ENCODE data around the gene ACBD3.
A peak's percentile ranks its signal among the peaks of the same experiment; 100 is the strongest.

ACBD3 gene

GRCh38 chr1:226110249-226111097 lies 76.1 kb downstream of the ACBD3 start:
- peak; percentile 24 for DNase-seq

- peak; percentile 66 for DNase-seq
Measured at GRCh38 chr1:226109829-226110248, 76.7 kb downstream of the ACBD3 start.

- no peak for DNase-seq
Measured at GRCh38 chr1:226108935-226109828, 77.4 kb downstream of the ACBD3 start.

GRCh38 chr1:226107471-226108460 lies 78.8 kb downstream of the ACBD3 start:
- no peak for DNase-seq

GRCh38 chr1:226104671-226105121 lies 81.8 kb downstream of the ACBD3 start:
- DNase-seq = no peak

- DNase-seq = peak; percentile 2
Measured at GRCh38 chr1:226100436-226101391, 85.8 kb downstream of the ACBD3 start.

GRCh38 chr1:226098870-226099835 lies 87.4 kb downstream of the ACBD3 start:
- no peak for DNase-seq

- DNase-seq = no peak
Measured at GRCh38 chr1:226097866-226098625, 88.5 kb downstream of the ACBD3 start.

GRCh38 chr1:226095286-226095685 lies 91.3 kb downstream of the ACBD3 start:
- no peak for DNase-seq
